ENCODE data around the gene LRRC45. TPM values are rescaled to one million over a fixed set of nuclear protein-coding genes. Genes with fewer than 3 reads are reported as not detected.

LRRC45 gene
- total RNA-seq, 1 donor from 2014 or later, result 12.2 TPM

DNA sequence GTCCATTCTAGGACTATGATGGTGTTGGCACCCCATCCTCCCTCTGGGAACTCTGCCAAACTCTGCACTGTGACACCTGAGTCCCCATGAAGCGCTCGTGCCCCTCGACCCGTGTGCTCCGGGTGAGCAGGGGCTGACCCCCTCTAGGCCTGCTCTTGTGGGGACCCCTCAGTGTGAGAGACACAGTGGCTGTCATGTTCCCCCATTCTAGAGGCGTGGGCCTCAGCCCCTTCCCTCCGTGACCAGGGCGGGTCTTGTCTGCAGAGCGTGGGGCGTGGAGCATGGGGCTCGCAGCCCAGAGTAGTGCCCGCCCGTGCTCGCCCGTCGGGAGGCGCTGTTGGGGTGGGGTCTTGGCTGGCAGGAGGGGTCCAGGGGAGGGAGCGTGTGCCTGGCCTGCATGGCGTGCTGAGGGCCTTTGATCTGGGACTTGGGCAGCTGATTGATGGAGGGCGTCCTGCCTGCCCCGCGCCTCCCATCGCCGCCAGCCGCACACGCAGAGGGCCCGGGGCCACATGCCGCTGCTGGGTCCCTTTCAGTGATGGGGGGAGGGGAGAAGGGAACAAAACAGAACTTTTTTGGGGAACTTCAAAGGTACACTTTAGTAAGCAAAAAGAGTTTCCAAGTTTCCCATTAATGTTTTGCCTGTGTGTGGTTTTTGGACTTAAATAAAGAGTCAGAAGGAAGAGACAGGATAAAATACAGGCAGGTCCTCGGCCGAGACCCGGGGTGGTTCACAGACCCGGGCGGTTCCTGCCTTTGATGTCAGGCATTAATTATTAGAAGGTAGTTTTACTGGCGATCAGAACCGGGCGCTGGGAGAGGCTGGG, 22.9 kb upstream of the LRRC45 start:
- H3K27ac ChIP-seq, result no peak overlapping the region
- no peak for DNase-seq

DNA sequence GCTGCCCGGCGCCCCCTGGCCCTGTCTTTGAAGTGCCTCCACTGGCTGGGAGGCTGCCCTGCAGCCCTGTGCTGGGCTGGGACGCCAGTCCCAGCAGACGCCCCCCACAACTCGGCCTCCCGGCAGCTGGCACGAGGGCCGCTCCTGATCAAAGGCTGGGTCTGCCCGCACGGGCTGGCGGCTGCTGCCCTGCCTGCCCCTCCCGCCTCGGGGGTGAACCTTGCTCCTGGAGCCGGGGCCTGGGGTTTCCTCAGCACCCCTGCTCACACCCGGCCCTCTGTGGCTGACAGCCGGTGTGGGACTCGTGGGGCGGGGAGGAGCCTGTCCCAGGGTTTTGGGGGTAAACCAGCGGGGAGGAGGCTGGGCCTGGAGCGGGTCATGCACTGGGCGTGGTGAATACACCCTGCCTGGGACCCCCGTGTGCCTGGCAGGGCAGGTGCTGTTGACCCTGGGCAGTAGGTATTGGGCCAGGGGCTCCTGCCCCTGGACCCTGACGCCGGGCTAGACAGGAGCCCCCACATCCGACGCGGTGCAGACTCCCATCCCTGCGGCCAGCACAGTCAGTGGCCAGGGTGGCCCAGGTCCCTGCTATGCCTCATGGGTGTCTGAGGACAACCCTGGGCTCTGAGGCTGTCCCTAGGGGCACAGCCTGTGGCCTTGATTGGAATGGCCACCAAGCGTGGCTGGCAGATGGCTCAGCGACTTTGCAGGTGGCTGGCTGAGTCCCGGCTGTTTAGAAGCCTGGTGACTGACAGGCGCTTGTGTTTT, 22.1 kb upstream of the LRRC45 start:
- TF ChIP-seq, protein P1, sequence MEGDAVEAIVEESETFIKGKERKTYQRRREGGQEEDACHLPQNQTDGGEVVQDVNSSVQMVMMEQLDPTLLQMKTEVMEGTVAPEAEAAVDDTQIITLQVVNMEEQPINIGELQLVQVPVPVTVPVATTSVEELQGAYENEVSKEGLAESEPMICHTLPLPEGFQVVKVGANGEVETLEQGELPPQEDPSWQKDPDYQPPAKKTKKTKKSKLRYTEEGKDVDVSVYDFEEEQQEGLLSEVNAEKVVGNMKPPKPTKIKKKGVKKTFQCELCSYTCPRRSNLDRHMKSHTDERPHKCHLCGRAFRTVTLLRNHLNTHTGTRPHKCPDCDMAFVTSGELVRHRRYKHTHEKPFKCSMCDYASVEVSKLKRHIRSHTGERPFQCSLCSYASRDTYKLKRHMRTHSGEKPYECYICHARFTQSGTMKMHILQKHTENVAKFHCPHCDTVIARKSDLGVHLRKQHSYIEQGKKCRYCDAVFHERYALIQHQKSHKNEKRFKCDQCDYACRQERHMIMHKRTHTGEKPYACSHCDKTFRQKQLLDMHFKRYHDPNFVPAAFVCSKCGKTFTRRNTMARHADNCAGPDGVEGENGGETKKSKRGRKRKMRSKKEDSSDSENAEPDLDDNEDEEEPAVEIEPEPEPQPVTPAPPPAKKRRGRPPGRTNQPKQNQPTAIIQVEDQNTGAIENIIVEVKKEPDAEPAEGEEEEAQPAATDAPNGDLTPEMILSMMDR (IDR thresholded peaks at IDR 0.05), result no peak
- intact Hi-C loops (cut with DNase I), result no loop called here

More for the DNA sequence above, 22.9 kb upstream of the LRRC45 start:
- peak; percentile 5 for ATAC-seq
- TF ChIP-seq, protein P1 (IDR thresholded peaks at IDR 0.05), result no peak
- no peaks in the 10 kb centered on the region for H3K4me1 ChIP-seq
- H3K9me3 ChIP-seq, result no peaks in the 10 kb centered on the region
- H3K36me3 ChIP-seq, result peaks cover 4% of the 10 kb centered on the region
- H3K27me3 ChIP-seq, result no peaks in the 10 kb centered on the region
- intact Hi-C loops (cut with DNase I), result no loop called here
- no peak overlapping the region for H3K4me3 ChIP-seq

DNA sequence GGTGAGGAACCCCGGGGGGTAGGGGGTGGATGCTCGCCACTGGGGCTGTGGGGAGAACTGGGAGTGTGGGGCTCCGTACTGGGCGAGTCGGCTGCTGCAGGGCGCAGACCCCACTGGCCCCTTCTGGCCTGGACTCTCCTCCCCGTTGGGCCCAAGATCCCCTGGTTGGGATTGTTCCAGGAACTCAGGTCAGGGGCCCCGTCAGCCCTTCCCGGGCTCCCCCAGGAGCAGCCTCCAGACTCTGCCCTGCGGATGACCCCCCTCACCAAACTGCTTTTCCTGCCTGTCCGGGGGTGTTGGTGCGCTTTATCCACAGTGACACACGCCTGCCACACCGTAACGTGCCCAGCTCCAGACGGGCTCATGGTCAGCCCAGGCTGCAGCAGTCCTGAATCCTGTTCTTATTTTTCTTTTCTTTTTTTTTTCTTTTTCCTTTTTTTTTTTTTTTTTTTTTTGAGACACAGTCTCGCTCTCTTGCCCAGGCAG, 21.5 kb upstream of the LRRC45 start:
- TF ChIP-seq, protein P1 (IDR thresholded peaks at IDR 0.05), result no peak
- no peak overlapping the region for H3K27ac ChIP-seq
- DNase-seq, result no peak
- no peaks in the 10 kb centered on the region for H3K27me3 ChIP-seq
- no peaks in the 10 kb centered on the region for H3K9me3 ChIP-seq
- H3K4me1 ChIP-seq, result no peaks in the 10 kb centered on the region
- peaks cover 2% of the 10 kb centered on the region for H3K36me3 ChIP-seq
- H3K4me3 ChIP-seq, result no peak overlapping the region
- intact Hi-C loops (cut with DNase I), result no loop called here
- no peak for ATAC-seq

More for the DNA sequence above, 22.1 kb upstream of the LRRC45 start:
- Histone ChIP-seq H3K4me1 (no peaks in the 10 kb centered on the region), H3K4me3 (no peak overlapping the region), H3K9me3 (no peaks in the 10 kb centered on the region), H3K27ac (no peak overlapping the region), H3K36me3 (peaks cover 4% of the 10 kb centered on the region), H3K27me3 (no peaks in the 10 kb centered on the region)
- no peak for DNase-seq
- ATAC-seq, result no peak

DNA sequence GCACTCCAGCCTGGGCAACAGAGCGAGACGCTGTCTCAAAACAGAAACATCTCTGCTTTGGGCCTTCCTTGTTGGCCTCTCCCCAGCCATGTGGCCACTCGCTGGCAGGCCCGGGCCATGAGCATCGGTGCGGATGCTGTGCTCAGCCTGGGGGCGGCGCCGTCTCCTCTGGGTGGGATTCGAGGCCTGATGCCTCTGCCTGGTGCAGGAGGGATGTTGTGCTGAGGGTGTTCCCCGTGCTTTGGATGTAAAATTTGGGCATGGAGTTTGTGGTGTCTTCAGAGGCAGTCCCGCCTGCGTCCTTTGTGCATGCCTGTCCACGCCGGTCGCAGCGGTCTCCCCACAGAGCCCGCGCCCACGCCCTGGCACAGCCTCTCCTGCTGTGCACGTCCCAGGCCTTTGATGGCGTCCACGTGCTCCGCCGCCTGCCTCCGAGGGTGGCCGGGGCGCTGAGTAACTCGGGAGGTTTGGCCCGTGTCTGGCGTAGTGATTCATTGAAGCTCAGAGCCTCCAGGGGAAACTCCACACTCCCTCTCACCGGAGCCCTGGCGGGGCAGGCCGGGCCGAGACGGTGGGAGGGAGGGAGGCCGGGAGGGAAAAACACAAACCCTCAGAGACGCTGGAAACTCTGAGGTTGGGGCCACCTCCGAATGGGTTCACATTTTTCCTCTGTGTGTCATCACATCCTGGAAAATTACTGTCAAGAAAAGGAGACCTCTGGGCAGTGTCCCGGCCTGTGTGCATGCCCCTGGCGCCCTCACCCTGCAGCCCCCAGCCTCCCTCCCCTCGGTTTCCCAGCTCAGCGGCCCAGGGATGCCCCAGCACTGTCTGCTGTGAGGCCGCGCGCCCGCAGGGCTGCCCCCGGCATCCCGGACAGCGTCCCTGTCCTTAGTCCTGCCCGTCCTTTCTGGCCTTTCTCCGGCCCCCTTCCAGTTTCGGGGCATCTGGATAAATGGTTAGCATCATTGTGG, 19.4 kb upstream of the LRRC45 start:
- Histone ChIP-seq H3K27ac (no peak overlapping the region), H3K4me1 (no peaks in the 10 kb centered on the region), H3K36me3 (no peaks in the 10 kb centered on the region), H3K9me3 (no peaks in the 10 kb centered on the region), H3K27me3 (no peaks in the 10 kb centered on the region), H3K4me3 (no peak overlapping the region)
- DNase-seq (no peak), ATAC-seq (no peak)
- TF ChIP-seq, protein P1 (IDR thresholded peaks at IDR 0.05), result no peak
- intact Hi-C loops (cut with DNase I), result no loop called here
